SK-N-SH (cell line): ENCODE results near the gene SKIDA1. TPM values are rescaled to one million over a fixed set of nuclear protein-coding genes. Genes with fewer than 3 reads are reported as not detected.

ENCODE experiments used
- CTCF ChIA-PET: fragments of 300-600, 350-600 bp; formaldehyde crosslinking; extraction: SDS; loops from one replicate; lab custom pipeline; 2021; lab: Yijun Ruan, JAX
- POLR2A ChIA-PET: fragments of 350-600 bp; sonication (Branson Sonifier 250); formaldehyde crosslinking; extraction: SDS; loops from one replicate; lab custom pipeline; 2020; ENCODE audit warnings: antibody characterized with exemption, inconsistent platforms; lab: Yijun Ruan, JAX
- DNase-seq: peaks from one replicate; pipeline ENCODE4 v3.0.0; 2012
- H2AFZ ChIP-seq: fragments of 200-600 bp; sonication (generic); 2 replicates; pipeline ENCODE4 v1.8.1; 2016; ENCODE audit warnings: antibody characterized with exemption, mild to moderate bottlenecking, low read depth
- H3F3A ChIP-seq: fragments of 200-600 bp; sonication (generic); replicated peaks from 2 replicates; pipeline ENCODE3; 2016; ENCODE audit warnings: antibody characterized with exemption, mild to moderate bottlenecking; ENCODE audit not compliant: insufficient read depth
- H3K27ac ChIP-seq, 2 experiments: fragments of 200-500 bp in 1 of 2; fragments of 200-600 bp in 1 of 2; sonication (Bioruptor generic) in 1 of 2; sonication (generic), shearing (Covaris generic) in 1 of 2; 2 replicates each; pipeline versions ENCODE4 v1.5.1 to v1.6.1; 2014 to 2016; ENCODE audit warnings: low read depth in 2 of 2, inconsistent platforms in 1 of 2, low read length in 1 of 2, mild to moderate bottlenecking in 1 of 2, mixed read lengths in 1 of 2
- H3K27me3 ChIP-seq: fragments of 200-600 bp; sonication (generic), shearing (Covaris generic); 2 replicates; pipeline ENCODE4 v1.6.1; 2016; ENCODE audit warnings: mixed run types; ENCODE audit not compliant: insufficient read depth
- H3K36me3 ChIP-seq, 2 experiments: fragments of 200-500 bp in 1 of 2; fragments of 200-600 bp in 1 of 2; sonication (Bioruptor generic) in 1 of 2; sonication (generic) in 1 of 2; replicated peaks in 1 of 2; 2 replicates each; pipeline versions ENCODE3 to v1.5.1; 2014 to 2016; ENCODE audit warnings: low read length in 1 of 2, mild to moderate bottlenecking in 1 of 2; ENCODE audit not compliant: insufficient read depth in 2 of 2, control insufficient read depth in 1 of 2
- H3K4me1 ChIP-seq, 2 experiments: fragments of 200-500 bp in 1 of 2; fragments of 200-600 bp in 1 of 2; sonication (Bioruptor generic) in 1 of 2; sonication (generic), shearing (Covaris generic) in 1 of 2; 2 replicates each; pipeline versions ENCODE4 v1.5.1 to v1.6.1; 2014 to 2016; ENCODE audit warnings: low read depth in 1 of 2, low read length in 1 of 2, mixed run types in 1 of 2; ENCODE audit not compliant: insufficient read depth in 2 of 2, control insufficient read depth in 1 of 2
- H3K4me2 ChIP-seq: fragments of 200-600 bp; sonication (generic), shearing (Covaris generic); 2 replicates; pipeline ENCODE4 v1.6.1; 2017; ENCODE audit warnings: mixed run types
- H3K4me3 ChIP-seq, 2 experiments: fragments of 200-500 bp in 1 of 2; fragments of 200-600 bp in 1 of 2; sonication (Bioruptor generic) in 1 of 2; sonication (generic), shearing (Covaris generic) in 1 of 2; 2 replicates each; pipeline versions ENCODE4 v1.5.1 to v1.8.1; 2014 to 2016; ENCODE audit warnings: low read depth in 2 of 2, inconsistent platforms in 1 of 2, low read length in 1 of 2, mild to moderate bottlenecking in 1 of 2, mixed read lengths in 1 of 2, moderate library complexity in 1 of 2
- H3K79me2 ChIP-seq: fragments of 200-600 bp; sonication (generic); 2 replicates; pipeline ENCODE4 v1.8.1; 2017; ENCODE audit warnings: mild to moderate bottlenecking; ENCODE audit not compliant: insufficient read depth
- H3K9ac ChIP-seq: fragments of 200-600 bp; sonication (generic); 2 replicates; pipeline ENCODE4 v1.6.1; 2017; ENCODE audit warnings: mixed run types
- H3K9me2 ChIP-seq: fragments of 200-600 bp; sonication (generic); 2 replicates; pipeline ENCODE4 v1.6.1; 2017; ENCODE audit warnings: mixed run types
- H3K9me3 ChIP-seq: fragments of 200-600 bp; sonication (generic); 2 replicates; pipeline ENCODE4 v1.6.1; 2017; ENCODE audit warnings: mixed run types, mild to moderate bottlenecking, moderate library complexity
- H4K20me1 ChIP-seq: fragments of 200-600 bp; sonication (generic); 2 replicates; pipeline ENCODE4 v1.6.1; 2017; ENCODE audit warnings: mild to moderate bottlenecking, mixed run types; ENCODE audit not compliant: insufficient read depth
- ELF1 ChIP-seq: IDR thresholded peaks from 2 replicates; pipeline ENCODE4 v1.4.0; 2012
- EZH2phosphoT487 ChIP-seq: fragments of 200-600 bp; sonication (generic); IDR thresholded peaks from 2 replicates; pipeline ENCODE4 v1.6.1; 2017; ENCODE audit warnings: low read depth, mixed run types, mild to moderate bottlenecking, antibody characterized with exemption, moderate library complexity, borderline replicate concordance
- FOSL2 ChIP-seq: IDR thresholded peaks from 2 replicates; pipeline ENCODE4 v1.4.0; 2012; ENCODE audit warnings: low read depth, mild to moderate bottlenecking, moderate library complexity, borderline replicate concordance
- FOXJ3 ChIP-seq: sonication (generic); formaldehyde crosslinking; IDR thresholded peaks from 2 replicates; pipeline ENCODE4 v1.5.1; 2020; ENCODE audit warnings: mild to moderate bottlenecking, missing genetic modification reagents
- FOXM1 ChIP-seq: IDR thresholded peaks from 2 replicates; pipeline ENCODE4 v1.4.0; 2012; ENCODE audit warnings: low read depth, mild to moderate bottlenecking
- GATA2 ChIP-seq: sonication (generic); formaldehyde crosslinking; IDR thresholded peaks from 2 replicates; pipeline ENCODE4 v1.5.0; 2020; ENCODE audit warnings: mild to moderate bottlenecking, missing genetic modification reagents
- JUND ChIP-seq: IDR thresholded peaks from 2 replicates; pipeline ENCODE4 v1.4.0; 2012
- MEF2A ChIP-seq: IDR thresholded peaks from 2 replicates; pipeline ENCODE4 v1.4.0; 2012; ENCODE audit warnings: low read depth, borderline replicate concordance
- NFIC ChIP-seq: IDR thresholded peaks from 2 replicates; pipeline ENCODE4 v1.4.0; 2012; ENCODE audit warnings: borderline replicate concordance
- RCOR1 ChIP-seq: fragments of 150-350 bp; IDR thresholded peaks from 2 replicates; pipeline ENCODE4 v1.6.1; 2017; ENCODE audit warnings: antibody characterized with exemption, low read length
- SIN3A ChIP-seq: IDR thresholded peaks from 2 replicates; pipeline ENCODE4 v1.6.1; 2012; ENCODE audit warnings: low read depth, mild to moderate bottlenecking, low read length, moderate library complexity, borderline replicate concordance
- SMC3 ChIP-seq: IDR thresholded peaks from 2 replicates; pipeline ENCODE4 v1.6.1; 2012; ENCODE audit warnings: low read depth, low read length, improper control_type of control experiment
- TAF1 ChIP-seq: IDR thresholded peaks from 2 replicates; pipeline ENCODE4 v1.6.1; 2012; ENCODE audit warnings: low read depth, mild to moderate bottlenecking, low read length, moderate library complexity, borderline replicate concordance
- TEAD4 ChIP-seq: IDR thresholded peaks from 2 replicates; pipeline ENCODE4 v1.4.0; 2012; ENCODE audit warnings: mild to moderate bottlenecking, borderline replicate concordance; ENCODE audit not compliant: insufficient read depth
- YY1 ChIP-seq: IDR thresholded peaks from 2 replicates; pipeline ENCODE4 v1.4.0; 2012; ENCODE audit warnings: low read depth, mild to moderate bottlenecking
- WGBS: methylation state at CpG from one replicate; pipeline ENCODE4 v1.1.6; 2017; ENCODE audit warnings: low lambda C conversion rate; 5-methylcytosine and 5-hydroxymethylcytosine counted together
- polyA plus RNA-seq, 3 experiments: library from polyadenylated mRNA; depleted of rRNA; stranded (reverse); fragments of >200 nt; gene quantifications; 2 replicates each; pipeline ENCODE4 v1.2.3, GENCODE V29; 2012
- TF ChIP-seq, protein P1 (sequence below): fragments of 150-350 bp; IDR thresholded peaks from 2 replicates; pipeline ENCODE4 v1.6.1; 2017; ENCODE audit warnings: antibody characterized with exemption, low read length, low read depth, borderline replicate concordance
- TF ChIP-seq, protein P2 (sequence below): IDR thresholded peaks from 2 replicates; pipeline ENCODE4 v1.4.0; 2012; ENCODE audit warnings: low read depth, borderline replicate concordance
- TF ChIP-seq, protein P3 (sequence below): IDR thresholded peaks from 2 replicates; pipeline ENCODE4 v1.4.0; 2012; ENCODE audit warnings: low read depth
- TF ChIP-seq, protein P4 (sequence below): fragments of 150-350 bp; IDR thresholded peaks from 2 replicates; pipeline ENCODE4 v1.6.1; 2016; ENCODE audit warnings: mild to moderate bottlenecking, low read depth, low read length
- TF ChIP-seq, protein P5 (sequence below): fragments of 200-600 bp; sonication (generic); IDR thresholded peaks from 2 replicates; pipeline ENCODE4 v1.6.1; 2017; ENCODE audit warnings: antibody characterized with exemption, mild to moderate bottlenecking, moderate library complexity
- TF ChIP-seq, protein P6 (sequence below): IDR thresholded peaks from 2 replicates; pipeline ENCODE4 v1.6.1; 2012; ENCODE audit warnings: mild to moderate bottlenecking, low read depth, low read length, moderate library complexity

Gene SKIDA1
- polyA plus RNA-seq, 1 of the 3 experiments (the other 2 are of a cell fraction): 0.38 TPM

DNA sequence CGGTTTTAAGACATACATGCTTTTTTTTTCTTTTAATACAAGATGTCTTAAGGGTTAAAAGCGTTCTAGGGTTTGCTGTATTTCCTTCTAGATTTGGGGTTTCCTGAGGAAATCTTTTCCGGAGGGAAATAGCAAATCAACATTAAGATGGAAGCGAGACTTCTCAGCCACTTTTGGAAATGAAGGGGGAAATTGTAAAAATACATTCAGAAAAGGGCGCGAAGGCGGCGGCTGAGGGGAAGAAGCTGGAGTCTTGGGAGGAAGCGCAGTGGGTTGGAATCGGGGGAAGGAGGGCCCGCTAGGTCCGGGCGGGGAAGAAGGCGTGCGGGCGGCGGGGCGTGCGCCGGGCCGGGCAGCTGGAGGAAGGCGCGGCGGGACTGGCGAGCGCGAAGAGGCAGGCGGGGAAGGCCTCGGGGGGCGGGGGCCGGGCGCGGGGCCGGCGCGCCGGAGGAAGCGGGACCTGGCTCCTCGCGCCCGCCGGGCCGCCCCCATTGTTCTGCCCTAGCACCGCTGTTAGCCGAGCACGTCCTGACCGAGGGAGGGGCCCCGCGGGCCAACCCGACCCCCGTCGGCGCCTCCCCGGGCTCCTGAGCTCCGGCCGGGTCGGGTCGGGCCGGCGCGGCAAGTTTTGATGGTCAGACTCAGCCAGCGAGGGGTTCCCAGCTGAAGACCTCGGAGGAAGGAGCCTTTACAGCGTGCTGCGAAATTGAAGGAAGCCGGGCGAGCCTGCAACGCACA lies 1.5 kb upstream of the SKIDA1 start:
- peak; percentile 73 for DNase-seq
- ChIA-PET CTCF (interaction anchor here (1.1 to 11.1 kb wide), 4 partner anchors 11 to 205 kb away, joined by 3 to 101 read pairs (median 7); no protein-coding TSS in a partner anchor), POLR2A (interaction anchor here (0.7 to 3.1 kb wide), 7 partner anchors 9 to 570 kb away, joined by 3 to 26 read pairs (median 12); no protein-coding TSS in a partner anchor)
- H3K9me3 ChIP-seq: no peaks in the 10 kb centered on the region
- H3K4me2 ChIP-seq: peak overlapping the region; percentile 93
- peaks cover 32% of the 10 kb centered on the region for H3K79me2 ChIP-seq
- H3K27ac ChIP-seq: peak overlapping the region; percentile 98 to 99
- peaks cover 48% of the 10 kb centered on the region for H3F3A ChIP-seq
- WGBS: under 1% methylated on average over 35 of the region's 68 CpGs
- no peaks in the 10 kb centered on the region for H3K9me2 ChIP-seq
- H3K36me3 ChIP-seq: no peaks in the 10 kb centered on the region
- peaks cover 22 to 40% of the 10 kb centered on the region in 2 experiments; a peak in 3 of 4 replicates for H3K4me1 ChIP-seq
- H3K4me3 ChIP-seq: peak overlapping the region; percentile 70 to 76
- H3K27me3 ChIP-seq: no peaks in the 10 kb centered on the region
- H4K20me1 ChIP-seq: no peaks in the 10 kb centered on the region
- H3K9ac ChIP-seq: peak overlapping the region; percentile 94
- TF ChIP-seq YY1 (peak; percentile 12; the same call in 1 of the 2 replicates), EZH2phosphoT487 (no peak), SMC3 (no peak), ELF1 (no peak), NFIC (no peak), TAF1 (peak; percentile 48), JUND (no peak), FOXM1 (no peak), FOXJ3 (CRISPR knock-in tag) (no peak), TEAD4 (0 out of 2 replicates have a peak, but pooled peaks have one; percentile 2), SIN3A (no peak), GATA2 (CRISPR knock-in tag) (no peak), RCOR1 (no peak), MEF2A (no peak), FOSL2 (no peak)
- TF ChIP-seq, protein P1, sequence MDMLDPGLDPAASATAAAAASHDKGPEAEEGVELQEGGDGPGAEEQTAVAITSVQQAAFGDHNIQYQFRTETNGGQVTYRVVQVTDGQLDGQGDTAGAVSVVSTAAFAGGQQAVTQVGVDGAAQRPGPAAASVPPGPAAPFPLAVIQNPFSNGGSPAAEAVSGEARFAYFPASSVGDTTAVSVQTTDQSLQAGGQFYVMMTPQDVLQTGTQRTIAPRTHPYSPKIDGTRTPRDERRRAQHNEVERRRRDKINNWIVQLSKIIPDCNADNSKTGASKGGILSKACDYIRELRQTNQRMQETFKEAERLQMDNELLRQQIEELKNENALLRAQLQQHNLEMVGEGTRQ: no peak
- TF ChIP-seq, protein P2, sequence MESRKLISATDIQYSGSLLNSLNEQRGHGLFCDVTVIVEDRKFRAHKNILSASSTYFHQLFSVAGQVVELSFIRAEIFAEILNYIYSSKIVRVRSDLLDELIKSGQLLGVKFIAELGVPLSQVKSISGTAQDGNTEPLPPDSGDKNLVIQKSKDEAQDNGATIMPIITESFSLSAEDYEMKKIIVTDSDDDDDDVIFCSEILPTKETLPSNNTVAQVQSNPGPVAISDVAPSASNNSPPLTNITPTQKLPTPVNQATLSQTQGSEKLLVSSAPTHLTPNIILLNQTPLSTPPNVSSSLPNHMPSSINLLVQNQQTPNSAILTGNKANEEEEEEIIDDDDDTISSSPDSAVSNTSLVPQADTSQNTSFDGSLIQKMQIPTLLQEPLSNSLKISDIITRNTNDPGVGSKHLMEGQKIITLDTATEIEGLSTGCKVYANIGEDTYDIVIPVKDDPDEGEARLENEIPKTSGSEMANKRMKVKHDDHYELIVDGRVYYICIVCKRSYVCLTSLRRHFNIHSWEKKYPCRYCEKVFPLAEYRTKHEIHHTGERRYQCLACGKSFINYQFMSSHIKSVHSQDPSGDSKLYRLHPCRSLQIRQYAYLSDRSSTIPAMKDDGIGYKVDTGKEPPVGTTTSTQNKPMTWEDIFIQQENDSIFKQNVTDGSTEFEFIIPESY: no peak
- TF ChIP-seq, protein P3, sequence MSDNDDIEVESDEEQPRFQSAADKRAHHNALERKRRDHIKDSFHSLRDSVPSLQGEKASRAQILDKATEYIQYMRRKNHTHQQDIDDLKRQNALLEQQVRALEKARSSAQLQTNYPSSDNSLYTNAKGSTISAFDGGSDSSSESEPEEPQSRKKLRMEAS: no peak; the same call in 1 of the 2 replicates
- TF ChIP-seq, protein P4, sequence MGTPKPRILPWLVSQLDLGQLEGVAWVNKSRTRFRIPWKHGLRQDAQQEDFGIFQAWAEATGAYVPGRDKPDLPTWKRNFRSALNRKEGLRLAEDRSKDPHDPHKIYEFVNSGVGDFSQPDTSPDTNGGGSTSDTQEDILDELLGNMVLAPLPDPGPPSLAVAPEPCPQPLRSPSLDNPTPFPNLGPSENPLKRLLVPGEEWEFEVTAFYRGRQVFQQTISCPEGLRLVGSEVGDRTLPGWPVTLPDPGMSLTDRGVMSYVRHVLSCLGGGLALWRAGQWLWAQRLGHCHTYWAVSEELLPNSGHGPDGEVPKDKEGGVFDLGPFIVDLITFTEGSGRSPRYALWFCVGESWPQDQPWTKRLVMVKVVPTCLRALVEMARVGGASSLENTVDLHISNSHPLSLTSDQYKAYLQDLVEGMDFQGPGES: no peak
- TF ChIP-seq, protein P5, sequence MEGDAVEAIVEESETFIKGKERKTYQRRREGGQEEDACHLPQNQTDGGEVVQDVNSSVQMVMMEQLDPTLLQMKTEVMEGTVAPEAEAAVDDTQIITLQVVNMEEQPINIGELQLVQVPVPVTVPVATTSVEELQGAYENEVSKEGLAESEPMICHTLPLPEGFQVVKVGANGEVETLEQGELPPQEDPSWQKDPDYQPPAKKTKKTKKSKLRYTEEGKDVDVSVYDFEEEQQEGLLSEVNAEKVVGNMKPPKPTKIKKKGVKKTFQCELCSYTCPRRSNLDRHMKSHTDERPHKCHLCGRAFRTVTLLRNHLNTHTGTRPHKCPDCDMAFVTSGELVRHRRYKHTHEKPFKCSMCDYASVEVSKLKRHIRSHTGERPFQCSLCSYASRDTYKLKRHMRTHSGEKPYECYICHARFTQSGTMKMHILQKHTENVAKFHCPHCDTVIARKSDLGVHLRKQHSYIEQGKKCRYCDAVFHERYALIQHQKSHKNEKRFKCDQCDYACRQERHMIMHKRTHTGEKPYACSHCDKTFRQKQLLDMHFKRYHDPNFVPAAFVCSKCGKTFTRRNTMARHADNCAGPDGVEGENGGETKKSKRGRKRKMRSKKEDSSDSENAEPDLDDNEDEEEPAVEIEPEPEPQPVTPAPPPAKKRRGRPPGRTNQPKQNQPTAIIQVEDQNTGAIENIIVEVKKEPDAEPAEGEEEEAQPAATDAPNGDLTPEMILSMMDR: no peak
- TF ChIP-seq, protein P6, sequence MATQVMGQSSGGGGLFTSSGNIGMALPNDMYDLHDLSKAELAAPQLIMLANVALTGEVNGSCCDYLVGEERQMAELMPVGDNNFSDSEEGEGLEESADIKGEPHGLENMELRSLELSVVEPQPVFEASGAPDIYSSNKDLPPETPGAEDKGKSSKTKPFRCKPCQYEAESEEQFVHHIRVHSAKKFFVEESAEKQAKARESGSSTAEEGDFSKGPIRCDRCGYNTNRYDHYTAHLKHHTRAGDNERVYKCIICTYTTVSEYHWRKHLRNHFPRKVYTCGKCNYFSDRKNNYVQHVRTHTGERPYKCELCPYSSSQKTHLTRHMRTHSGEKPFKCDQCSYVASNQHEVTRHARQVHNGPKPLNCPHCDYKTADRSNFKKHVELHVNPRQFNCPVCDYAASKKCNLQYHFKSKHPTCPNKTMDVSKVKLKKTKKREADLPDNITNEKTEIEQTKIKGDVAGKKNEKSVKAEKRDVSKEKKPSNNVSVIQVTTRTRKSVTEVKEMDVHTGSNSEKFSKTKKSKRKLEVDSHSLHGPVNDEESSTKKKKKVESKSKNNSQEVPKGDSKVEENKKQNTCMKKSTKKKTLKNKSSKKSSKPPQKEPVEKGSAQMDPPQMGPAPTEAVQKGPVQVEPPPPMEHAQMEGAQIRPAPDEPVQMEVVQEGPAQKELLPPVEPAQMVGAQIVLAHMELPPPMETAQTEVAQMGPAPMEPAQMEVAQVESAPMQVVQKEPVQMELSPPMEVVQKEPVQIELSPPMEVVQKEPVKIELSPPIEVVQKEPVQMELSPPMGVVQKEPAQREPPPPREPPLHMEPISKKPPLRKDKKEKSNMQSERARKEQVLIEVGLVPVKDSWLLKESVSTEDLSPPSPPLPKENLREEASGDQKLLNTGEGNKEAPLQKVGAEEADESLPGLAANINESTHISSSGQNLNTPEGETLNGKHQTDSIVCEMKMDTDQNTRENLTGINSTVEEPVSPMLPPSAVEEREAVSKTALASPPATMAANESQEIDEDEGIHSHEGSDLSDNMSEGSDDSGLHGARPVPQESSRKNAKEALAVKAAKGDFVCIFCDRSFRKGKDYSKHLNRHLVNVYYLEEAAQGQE: no peak
- H2AFZ ChIP-seq: peak overlapping the region; percentile 25; the same call in 1 of the 2 replicates
